Thyroid gland (tissue), 4 donors: Measurements from ENCODE around the gene NBAS. TPM values are rescaled to one million over a fixed set of nuclear protein-coding genes. Genes with fewer than 3 reads are reported as not detected.

ENCODE experiments used
- DNase-seq, 2 donors: peaks; one replicate each; pipeline ENCODE4 v3.0.0-alpha.2; 2019
- H3K27ac ChIP-seq, 3 donors: fragments of 200-600 bp; sonication (generic); 1 replicate in 2 of 3; 2 replicates in 1 of 3; pipeline ENCODE4 v1.5.1; 2016 to 2019; ENCODE audit warnings: mild to moderate bottlenecking in 1 of 3, moderate library complexity in 1 of 3
- H3K27me3 ChIP-seq: fragments of 200-600 bp; sonication (generic); one replicate; pipeline ENCODE4 v1.5.1; 2019
- H3K36me3 ChIP-seq, 2 donors: fragments of 200-600 bp; sonication (generic); one replicate each; pipeline ENCODE4 v1.5.1; 2016 to 2019
- H3K4me1 ChIP-seq, 2 donors: fragments of 200-600 bp; sonication (generic); one replicate each; pipeline ENCODE4 v1.5.1; 2017 to 2019
- H3K4me3 ChIP-seq, 3 donors: fragments of 200-600 bp; sonication (generic); replicated peaks in 1 of 3; 1 replicate in 2 of 3; 2 replicates in 1 of 3; pipeline ENCODE4 v1.5.1; 2016; ENCODE audit warnings: mild to moderate bottlenecking in 1 of 3
- H3K9me3 ChIP-seq: fragments of 200-600 bp; sonication (generic); one replicate; pipeline ENCODE4 v1.5.1; 2017
- POLR2A ChIP-seq, 2 donors: fragments of 450-650 bp; IDR thresholded peaks; one replicate each; pipeline ENCODE4 v1.6.1; 2017; ENCODE audit warnings: antibody characterized with exemption in 2 of 2, mild to moderate bottlenecking in 2 of 2, moderate library complexity in 1 of 2
- WGBS, 2 donors: methylation state at CpG; one replicate each; pipeline ENCODE4 v1.1.5; 2017; 5-methylcytosine and 5-hydroxymethylcytosine counted together
- intact Hi-C: fragments of 100-400 bp; cut with DNase I; formaldehyde crosslinking; loops from one replicate; pipeline ENCODE4 v1.15.1; 2023
- total RNA-seq, 4 donors: library from RNA; depleted of rRNA; stranded (reverse); fragments of >200 nt; gene quantifications; one replicate each; pipeline ENCODE4 v1.2.3, GENCODE V29; 2016
- TF ChIP-seq, protein P1 (sequence below), 6 experiments: fragments of 200-600 bp in 3 of 6; fragments of 450-650 bp in 3 of 6; sonication (generic) in 3 of 6; IDR thresholded peaks; one replicate each; pipeline ENCODE4 v1.5.1; 2016 to 2019; ENCODE audit warnings: antibody characterized with exemption in 6 of 6, mild to moderate bottlenecking in 2 of 6, inconsistent platforms in 1 of 6, moderate library complexity in 1 of 6

NBAS gene
- total RNA-seq, 4 donors from 2014 or later, result 50.4 to 71.5 (median 54.7) TPM

- no peaks in the 10 kb centered on the region for H3K36me3 ChIP-seq
- DNase-seq, result no peak
- no peaks in the 10 kb centered on the region for H3K9me3 ChIP-seq
- intact Hi-C loops, result no loop called here
- no peaks in the 10 kb centered on the region for H3K27me3 ChIP-seq
- H3K27ac ChIP-seq, result no peak overlapping the region
- WGBS, 2 donors, result 91 to 96% methylated on average over 4 of the region's 4 CpGs
- no peaks in the 10 kb centered on the region for H3K4me1 ChIP-seq
- TF ChIP-seq POLR2A (IDR thresholded peaks at IDR 0.05), result no peak
- TF ChIP-seq, protein P1, sequence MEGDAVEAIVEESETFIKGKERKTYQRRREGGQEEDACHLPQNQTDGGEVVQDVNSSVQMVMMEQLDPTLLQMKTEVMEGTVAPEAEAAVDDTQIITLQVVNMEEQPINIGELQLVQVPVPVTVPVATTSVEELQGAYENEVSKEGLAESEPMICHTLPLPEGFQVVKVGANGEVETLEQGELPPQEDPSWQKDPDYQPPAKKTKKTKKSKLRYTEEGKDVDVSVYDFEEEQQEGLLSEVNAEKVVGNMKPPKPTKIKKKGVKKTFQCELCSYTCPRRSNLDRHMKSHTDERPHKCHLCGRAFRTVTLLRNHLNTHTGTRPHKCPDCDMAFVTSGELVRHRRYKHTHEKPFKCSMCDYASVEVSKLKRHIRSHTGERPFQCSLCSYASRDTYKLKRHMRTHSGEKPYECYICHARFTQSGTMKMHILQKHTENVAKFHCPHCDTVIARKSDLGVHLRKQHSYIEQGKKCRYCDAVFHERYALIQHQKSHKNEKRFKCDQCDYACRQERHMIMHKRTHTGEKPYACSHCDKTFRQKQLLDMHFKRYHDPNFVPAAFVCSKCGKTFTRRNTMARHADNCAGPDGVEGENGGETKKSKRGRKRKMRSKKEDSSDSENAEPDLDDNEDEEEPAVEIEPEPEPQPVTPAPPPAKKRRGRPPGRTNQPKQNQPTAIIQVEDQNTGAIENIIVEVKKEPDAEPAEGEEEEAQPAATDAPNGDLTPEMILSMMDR (IDR thresholded peaks at IDR 0.05), result no peak
- no peak overlapping the region for H3K4me3 ChIP-seq
Observed at GRCh38 chr2:15191789-15192188, 369.3 kb downstream of the NBAS start.

GRCh38 chr2:15189216-15189615 is 371.9 kb downstream of the NBAS start:
- intact Hi-C loops, result no loop called here
- no peaks in the 10 kb centered on the region for H3K9me3 ChIP-seq
- TF ChIP-seq, protein P1 (IDR thresholded peaks at IDR 0.05), result no peak
- no peak for TF ChIP-seq POLR2A (IDR thresholded peaks at IDR 0.05)
- H3K4me3 ChIP-seq, result no peak overlapping the region
- H3K27me3 ChIP-seq, result no peaks in the 10 kb centered on the region
- no peaks in the 10 kb centered on the region for H3K4me1 ChIP-seq
- WGBS, 2 donors, result 72 to 78% methylated on average over 2 of the region's 2 CpGs
- no peaks in the 10 kb centered on the region for H3K36me3 ChIP-seq
- H3K27ac ChIP-seq, result no peak overlapping the region
- no peak for DNase-seq

DNA sequence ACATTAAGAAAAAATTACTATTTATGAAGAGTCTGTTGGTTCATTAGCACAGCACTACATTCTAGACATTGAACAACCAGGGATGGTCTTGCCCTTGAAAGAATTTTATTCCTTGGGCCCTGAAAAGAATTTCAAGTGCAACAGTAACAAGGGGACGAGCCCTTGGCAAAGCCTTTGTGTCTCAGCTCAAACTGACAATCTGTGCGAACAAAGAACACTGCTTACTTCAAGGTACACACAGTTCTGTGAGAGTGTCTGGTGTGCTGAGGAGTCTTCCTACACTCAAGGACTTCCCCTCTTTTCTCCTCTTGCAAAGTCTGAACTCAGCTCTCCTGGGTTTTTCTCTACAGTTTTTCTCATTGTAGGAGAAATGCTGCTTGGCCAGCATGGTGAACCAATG is 373.4 kb downstream of the NBAS start:
- TF ChIP-seq POLR2A (IDR thresholded peaks at IDR 0.05), result no peak
- TF ChIP-seq, protein P1 (IDR thresholded peaks at IDR 0.05), result no peak
- H3K27me3 ChIP-seq, result no peaks in the 10 kb centered on the region
- H3K4me3 ChIP-seq, result no peak overlapping the region

DNA sequence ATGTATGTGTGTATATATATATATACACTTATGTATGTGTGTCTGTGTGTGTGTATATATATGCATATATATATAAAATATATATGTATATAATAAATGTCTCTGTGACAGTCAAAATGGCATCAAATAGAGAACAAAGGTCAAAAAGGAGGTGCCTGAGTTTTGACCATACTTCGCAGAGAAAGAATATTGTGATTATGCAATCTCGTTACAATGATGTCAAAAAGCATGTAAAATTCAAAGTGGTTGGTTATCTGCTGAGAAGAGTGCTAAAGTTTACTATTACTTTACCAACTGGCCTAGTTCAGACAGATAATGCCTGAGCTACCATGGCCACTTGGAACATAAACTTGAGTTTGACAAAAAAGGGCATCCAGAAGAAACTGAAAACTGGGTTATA is 375.0 kb downstream of the NBAS start:
- Histone ChIP-seq H3K36me3 (no peaks in the 10 kb centered on the region), H3K9me3 (no peaks in the 10 kb centered on the region), H3K27ac (no peak overlapping the region), H3K4me3 (no peak overlapping the region), H3K4me1 (no peaks in the 10 kb centered on the region), H3K27me3 (no peaks in the 10 kb centered on the region)
- no peak for DNase-seq
- 96 to 98% methylated on average over 2 of the region's 2 CpGs for WGBS, 2 donors
- TF ChIP-seq, protein P1 (IDR thresholded peaks at IDR 0.05), result no peak
- no peak for TF ChIP-seq POLR2A (IDR thresholded peaks at IDR 0.05)
- intact Hi-C loops, result no loop called here

More for the DNA sequence above, 373.4 kb downstream of the NBAS start:
- WGBS, 2 donors, result 81 to 85% methylated on average over 2 of the region's 2 CpGs
- Histone ChIP-seq H3K9me3 (no peaks in the 10 kb centered on the region), H3K36me3 (no peaks in the 10 kb centered on the region), H3K27ac (no peak overlapping the region), H3K4me1 (no peaks in the 10 kb centered on the region)
- intact Hi-C loops, result no loop called here
- no peak for DNase-seq

DNA sequence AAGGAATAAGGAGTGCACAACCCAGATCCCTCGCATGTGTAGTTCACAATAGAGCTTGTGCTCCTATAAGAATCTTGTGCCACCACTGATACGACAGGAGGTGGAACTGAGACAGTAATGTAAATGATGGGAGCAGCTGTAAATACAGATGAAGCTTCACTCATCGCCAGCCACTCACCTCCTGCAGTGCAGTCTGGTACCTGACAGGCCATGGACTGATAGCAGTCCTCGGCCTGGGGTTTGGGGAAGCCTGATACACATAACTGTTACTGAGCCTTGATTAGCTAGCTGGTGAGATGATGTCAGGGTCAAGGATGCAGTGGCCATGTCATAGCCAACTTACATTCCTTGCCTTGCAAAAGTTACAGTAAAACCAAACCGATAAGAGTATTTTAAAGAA is 376.6 kb downstream of the NBAS start:
- 95 to 96% methylated on average over 5 of the region's 5 CpGs for WGBS, 2 donors

More for the DNA sequence above, 376.6 kb downstream of the NBAS start:
- intact Hi-C loops, result no loop called here
- no peaks in the 10 kb centered on the region for H3K9me3 ChIP-seq
- no peaks in the 10 kb centered on the region for H3K27me3 ChIP-seq
- no peaks in the 10 kb centered on the region for H3K36me3 ChIP-seq
- TF ChIP-seq, protein P1 (IDR thresholded peaks at IDR 0.05), result no peak
- no peak for TF ChIP-seq POLR2A (IDR thresholded peaks at IDR 0.05)
- DNase-seq, result no peak
- H3K27ac ChIP-seq, result no peak overlapping the region
- no peak overlapping the region for H3K4me3 ChIP-seq
- no peaks in the 10 kb centered on the region for H3K4me1 ChIP-seq
